ENCODE results near the gene ST13. TPM values are rescaled to one million over a fixed set of nuclear protein-coding genes. Genes with fewer than 3 reads are reported as not detected.

The ST13 gene
- polyA plus RNA-seq, 1 donor (not counting 4 experiments of a cell fraction or from before 2014, with no cell fraction given) = 185 TPM

DNA sequence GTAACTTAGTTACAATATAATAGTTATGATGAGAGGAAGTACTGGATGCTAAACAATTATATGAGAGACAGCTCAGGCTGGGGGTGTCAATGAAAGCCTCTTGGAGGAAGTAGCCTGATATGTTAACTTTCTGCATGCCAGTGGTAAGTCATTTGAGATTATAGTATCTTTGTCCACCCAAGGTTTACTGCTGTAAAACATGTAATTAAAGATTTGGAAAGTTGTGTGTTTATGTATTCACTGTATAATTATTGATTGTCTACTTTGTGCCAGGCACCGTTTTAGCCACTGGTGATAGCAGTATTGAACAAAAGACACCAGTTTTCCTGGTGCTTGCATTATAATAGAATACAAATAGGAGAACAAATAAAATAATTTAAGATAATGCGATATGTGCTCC, 6.1 kb upstream of the ST13 start:
- dilution Hi-C loops (cut with MboI; ENCODE audit: extremely low pct_ligation_motif_present, low sequenced_read_pairs) = no loop called here
- Histone ChIP-seq H3K36me3 (ENCODE audit: control insufficient read depth in 2 of 2, extremely low read depth in 1 of 2, insufficient read depth in 2 of 2, low read length in 2 of 2) (peaks cover 4 to 9% of the 10 kb centered on the region in 2 experiments), H3K79me2 (ENCODE audit: control insufficient read depth, insufficient read depth, low read length) (peaks cover 63% of the 10 kb centered on the region), H3K27me3 (ENCODE audit: control insufficient read depth, extremely low read depth, insufficient read depth, low read length) (no peaks in the 10 kb centered on the region), H3K9me1 (ENCODE audit: control insufficient read depth, extremely low read depth, insufficient read depth, low read length) (no peaks in the 10 kb centered on the region), H3K4me1 (ENCODE audit: control insufficient read depth, extremely low read depth, insufficient read depth, low read length) (peaks cover 9% of the 10 kb centered on the region), H3K9me3 (ENCODE audit: control insufficient read depth, low read depth, low read length) (no peaks in the 10 kb centered on the region), H3K9ac (ENCODE audit: control insufficient read depth, extremely low read depth, insufficient read depth, low read length) (no peak overlapping the region), H3K4me2 (ENCODE audit: control insufficient read depth, extremely low read depth, insufficient read depth, low read depth, low read length) (no peak overlapping the region), H2AFZ (ENCODE audit: control insufficient read depth, low read length) (no peak overlapping the region), H4K20me1 (ENCODE audit: control insufficient read depth, extremely low read depth, insufficient read depth, low read length) (no peaks in the 10 kb centered on the region), H3K4me3 (ENCODE audit: control insufficient read depth in 2 of 3, extremely low read depth in 1 of 3, insufficient read depth in 2 of 3, low read depth in 1 of 3, low read length in 3 of 3) (no peak overlapping the region), H3K27ac (ENCODE audit: control insufficient read depth, insufficient read depth, low read length) (no peak overlapping the region)
- no peak for TF ChIP-seq EZH2 (IDR thresholded peaks at IDR 0.05; ENCODE audit: low read length)
- TF ChIP-seq, protein P1, sequence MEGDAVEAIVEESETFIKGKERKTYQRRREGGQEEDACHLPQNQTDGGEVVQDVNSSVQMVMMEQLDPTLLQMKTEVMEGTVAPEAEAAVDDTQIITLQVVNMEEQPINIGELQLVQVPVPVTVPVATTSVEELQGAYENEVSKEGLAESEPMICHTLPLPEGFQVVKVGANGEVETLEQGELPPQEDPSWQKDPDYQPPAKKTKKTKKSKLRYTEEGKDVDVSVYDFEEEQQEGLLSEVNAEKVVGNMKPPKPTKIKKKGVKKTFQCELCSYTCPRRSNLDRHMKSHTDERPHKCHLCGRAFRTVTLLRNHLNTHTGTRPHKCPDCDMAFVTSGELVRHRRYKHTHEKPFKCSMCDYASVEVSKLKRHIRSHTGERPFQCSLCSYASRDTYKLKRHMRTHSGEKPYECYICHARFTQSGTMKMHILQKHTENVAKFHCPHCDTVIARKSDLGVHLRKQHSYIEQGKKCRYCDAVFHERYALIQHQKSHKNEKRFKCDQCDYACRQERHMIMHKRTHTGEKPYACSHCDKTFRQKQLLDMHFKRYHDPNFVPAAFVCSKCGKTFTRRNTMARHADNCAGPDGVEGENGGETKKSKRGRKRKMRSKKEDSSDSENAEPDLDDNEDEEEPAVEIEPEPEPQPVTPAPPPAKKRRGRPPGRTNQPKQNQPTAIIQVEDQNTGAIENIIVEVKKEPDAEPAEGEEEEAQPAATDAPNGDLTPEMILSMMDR (optimal IDR thresholded peaks at IDR 0.05 in 1 of 3, IDR thresholded peaks at IDR 0.05 in 1 of 3, conservative IDR thresholded peaks at IDR 0.05 in 1 of 3; ENCODE audit: extremely low read depth in 1 of 3, insufficient read depth in 2 of 3, low read length in 3 of 3) = no peak
- no peak for DNase-seq (ENCODE audit: low read depth, low spot score)
- no peak for FAIRE-seq

DNA sequence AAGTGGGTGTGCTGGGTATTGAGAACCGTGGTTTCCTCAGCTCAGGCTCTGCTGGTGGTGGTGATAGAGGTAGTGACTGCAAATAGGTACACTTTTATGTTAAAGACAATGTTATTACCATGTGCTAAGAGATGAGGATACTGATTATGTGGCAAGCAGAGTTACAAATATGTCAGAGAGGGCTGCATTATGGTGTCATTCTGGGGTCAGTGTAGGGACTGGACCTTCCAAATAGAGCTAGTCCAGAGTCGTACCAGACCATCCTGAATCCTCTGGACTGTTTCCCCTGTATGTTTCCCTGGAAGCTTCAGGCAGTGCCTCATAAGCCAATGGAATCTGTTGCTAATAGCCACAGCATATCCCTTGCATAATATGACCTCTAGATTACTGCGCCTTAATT, 5.6 kb upstream of the ST13 start, which contains the start of gene DNAJB7:
Gene DNAJB7 (minus strand): TSS at position 101 of the 400 bp plus-strand sequence. CDS start 119 bp downstream, outside the sequence.
- H3K9ac ChIP-seq (ENCODE audit: control insufficient read depth, extremely low read depth, insufficient read depth, low read length) = no peak within 1 kb of the TSS

More for the DNA sequence above, 5.6 kb upstream of the ST13 start, which contains the start of gene DNAJB7:
- H3K79me2 ChIP-seq (ENCODE audit: control insufficient read depth, insufficient read depth, low read length) = peaks cover 68% of the 10 kb centered on the region
- H3K4me2 ChIP-seq (ENCODE audit: control insufficient read depth, extremely low read depth, insufficient read depth, low read depth, low read length) = no peak within 1 kb of the TSS
- no peak for TF ChIP-seq EZH2 (IDR thresholded peaks at IDR 0.05; ENCODE audit: low read length)
- TF ChIP-seq, protein P1 (optimal IDR thresholded peaks at IDR 0.05 in 1 of 3, IDR thresholded peaks at IDR 0.05 in 1 of 3, conservative IDR thresholded peaks at IDR 0.05 in 1 of 3; ENCODE audit: extremely low read depth in 1 of 3, insufficient read depth in 2 of 3, low read length in 3 of 3) = no peak
- dilution Hi-C loops (cut with MboI; ENCODE audit: extremely low pct_ligation_motif_present, low sequenced_read_pairs) = no loop called here
- no peaks in the 10 kb centered on the region for H4K20me1 ChIP-seq (ENCODE audit: control insufficient read depth, extremely low read depth, insufficient read depth, low read length)
- FAIRE-seq (no peak), DNase-seq (ENCODE audit: low read depth, low spot score) (no peak)
- H2AFZ ChIP-seq (ENCODE audit: control insufficient read depth, low read length) = no peak within 1 kb of the TSS
- H3K4me3 ChIP-seq (ENCODE audit: control insufficient read depth in 2 of 3, extremely low read depth in 1 of 3, insufficient read depth in 2 of 3, low read depth in 1 of 3, low read length in 3 of 3) = no peak within 1 kb of the TSS
- H3K4me1 ChIP-seq (ENCODE audit: control insufficient read depth, extremely low read depth, insufficient read depth, low read length) = peaks cover 9% of the 10 kb centered on the region
- no peaks in the 10 kb centered on the region for H3K27me3 ChIP-seq (ENCODE audit: control insufficient read depth, extremely low read depth, insufficient read depth, low read length)
- H3K9me3 ChIP-seq (ENCODE audit: control insufficient read depth, low read depth, low read length) = no peaks in the 10 kb centered on the region
- no peak within 1 kb of the TSS for H3K27ac ChIP-seq (ENCODE audit: control insufficient read depth, insufficient read depth, low read length)
- peaks cover 4 to 9% of the 10 kb centered on the region in 2 experiments for H3K36me3 ChIP-seq (ENCODE audit: control insufficient read depth in 2 of 2, extremely low read depth in 1 of 2, insufficient read depth in 2 of 2, low read length in 2 of 2)
- no peaks in the 10 kb centered on the region for H3K9me1 ChIP-seq (ENCODE audit: control insufficient read depth, extremely low read depth, insufficient read depth, low read length)
